OCI-LY1 (cell line): ENCODE results near the gene SLC9A9.

ENCODE experiments used
- CTCF ChIP-seq: fragments of 200-600 bp; sonication (generic), shearing (Covaris generic); IDR thresholded peaks from 2 replicates; pipeline ENCODE4 v1.5.1; 2017; ENCODE audit warnings: mild to moderate bottlenecking, antibody characterized with exemption, low read length, moderate library complexity, mixed read lengths
- EZH2 ChIP-seq: fragments of 200-600 bp; sonication (generic), shearing (Covaris generic); IDR thresholded peaks from 2 replicates; pipeline ENCODE4 v1.8.0; 2017; ENCODE audit warnings: borderline replicate concordance, mixed run types, mild to moderate bottlenecking, antibody characterized with exemption, low read length, moderate library complexity, mixed read lengths

GRCh38 chr3:143283432-143284128 lies 564.7 kb downstream of the SLC9A9 start:
- TF ChIP-seq EZH2 (no peak), CTCF (no peak)
